HL-60/S4 treated with phorbol 12-myristate 13-acetate at 8.2 ng/mL for 4 days and 3 days (cell line): ENCODE data around the gene PRKCD.

Source experiments
- in situ Hi-C: fragments of 300-500 bp; cut with MboI; formaldehyde crosslinking; loops from 2 replicates; pipeline ENCODE4 v1.15.0; 2022; ENCODE audit warnings: low sequenced_read_pairs

Gene PRKCD

DNA sequence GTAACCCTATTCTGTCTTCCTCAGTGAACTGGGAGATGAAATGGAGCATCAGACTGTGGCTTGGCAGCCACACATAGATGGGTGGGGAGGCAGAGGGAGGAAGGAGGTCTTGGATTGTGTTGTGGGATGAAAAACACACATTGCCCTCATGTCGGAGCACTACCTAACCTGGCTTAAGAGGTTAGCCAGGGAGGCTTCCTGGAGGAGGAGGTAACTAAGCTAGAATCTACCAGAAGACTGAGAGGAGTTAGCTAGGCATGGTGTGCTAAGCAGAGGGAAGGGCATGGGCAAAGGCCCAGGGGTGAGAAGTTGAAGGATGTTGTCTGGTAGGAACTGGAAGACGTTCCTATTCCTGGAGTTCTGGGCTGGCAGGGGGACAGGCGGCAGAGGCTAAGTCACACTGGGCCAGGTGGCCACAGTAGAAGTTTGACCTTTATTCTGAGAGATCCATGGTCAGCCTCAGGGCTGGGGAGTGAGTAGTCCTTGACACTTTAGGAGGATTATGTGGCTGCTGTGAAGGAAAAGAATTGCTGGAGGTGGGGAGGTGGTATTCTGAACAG, 7.7 kb upstream of the PRKCD start:
- in situ Hi-C loops = no loop called here

DNA sequence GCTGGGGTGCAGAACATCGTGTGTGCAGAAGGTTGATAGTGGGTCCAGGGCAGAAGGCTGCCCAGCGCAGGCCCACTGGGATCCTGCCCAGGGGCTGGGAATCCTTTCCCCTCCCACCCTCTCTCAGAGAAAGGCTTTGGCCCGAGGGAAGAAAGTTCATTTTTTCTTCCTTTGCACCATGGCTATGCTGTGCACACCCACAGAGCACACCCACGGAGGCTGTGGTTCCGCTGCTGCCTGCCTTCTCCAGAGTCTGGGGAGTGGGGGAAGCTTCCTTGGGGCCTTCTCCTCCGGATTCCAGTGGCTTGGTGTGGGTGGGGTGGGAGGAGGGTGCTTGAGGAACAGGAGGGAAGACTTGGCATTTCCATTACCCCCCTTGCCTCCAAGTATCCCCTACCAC, 7.0 kb upstream of the PRKCD start:
- in situ Hi-C loops = no loop called here

DNA sequence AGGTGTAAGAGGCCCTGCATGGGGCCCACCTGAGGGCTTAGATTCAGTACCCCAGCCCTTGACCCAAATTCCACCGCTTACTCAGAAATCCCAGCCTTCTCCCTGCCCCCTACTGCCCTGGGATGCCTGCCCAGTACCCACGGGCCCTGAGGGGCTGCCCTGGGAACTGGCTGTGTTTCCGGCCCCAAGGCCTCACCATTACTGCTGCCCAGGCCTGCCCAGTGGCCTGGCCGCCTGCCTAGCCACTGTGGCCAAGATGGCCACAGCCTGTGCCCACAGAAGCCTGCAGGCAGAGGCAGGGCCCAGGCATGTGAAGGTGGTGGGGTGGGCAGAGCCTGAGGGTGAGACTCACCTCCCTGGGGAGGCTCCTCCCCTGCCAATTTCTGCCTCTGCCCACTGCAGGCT, 6.1 kb upstream of the PRKCD start:
- in situ Hi-C loops = no loop called here

DNA sequence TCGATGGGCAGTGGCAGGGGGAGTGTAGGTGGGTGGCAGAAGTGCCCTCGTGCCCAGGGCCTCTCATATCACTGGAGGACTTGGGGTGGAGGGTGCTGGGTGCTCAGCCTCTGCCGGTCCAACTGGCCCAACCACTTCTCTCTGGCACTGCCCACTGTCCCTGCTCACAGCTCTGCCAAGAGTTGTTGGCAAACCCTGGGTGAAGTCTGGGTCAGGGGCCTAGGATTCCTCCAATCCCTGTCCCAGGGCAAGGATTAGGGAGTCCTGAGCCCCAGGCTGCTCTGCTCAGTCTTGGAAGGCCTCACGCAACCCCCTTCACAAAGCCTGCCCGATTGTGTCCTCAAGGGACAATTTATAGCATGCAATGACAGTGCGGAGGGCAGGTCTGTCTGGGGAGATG, 5.2 kb upstream of the PRKCD start:
- in situ Hi-C loops = no loop called here

DNA sequence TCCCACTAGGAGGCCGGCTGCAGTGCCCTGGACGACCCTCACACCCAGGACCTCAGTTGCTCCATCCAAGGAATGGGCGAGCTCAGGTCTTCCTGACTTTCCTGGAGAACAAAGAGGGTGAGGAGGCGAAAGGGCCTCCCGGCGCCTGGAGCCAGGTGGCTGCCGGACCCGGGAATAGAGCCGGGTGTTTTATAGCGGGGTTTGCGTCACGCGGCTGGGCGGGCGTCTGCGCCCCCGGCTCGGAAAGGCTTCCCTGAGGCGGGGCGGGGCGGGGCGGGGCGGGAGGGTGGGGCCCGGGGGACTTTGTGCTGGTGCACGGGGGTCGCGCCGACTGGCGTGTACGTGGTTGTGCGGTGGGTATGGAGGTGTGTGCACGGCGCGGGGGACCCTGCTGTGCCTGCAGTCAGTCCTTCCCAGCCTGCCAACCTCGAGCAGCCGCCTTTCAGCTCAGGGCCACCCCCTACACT, 4.6 kb upstream of the PRKCD start:
- in situ Hi-C loops = no loop called here

DNA sequence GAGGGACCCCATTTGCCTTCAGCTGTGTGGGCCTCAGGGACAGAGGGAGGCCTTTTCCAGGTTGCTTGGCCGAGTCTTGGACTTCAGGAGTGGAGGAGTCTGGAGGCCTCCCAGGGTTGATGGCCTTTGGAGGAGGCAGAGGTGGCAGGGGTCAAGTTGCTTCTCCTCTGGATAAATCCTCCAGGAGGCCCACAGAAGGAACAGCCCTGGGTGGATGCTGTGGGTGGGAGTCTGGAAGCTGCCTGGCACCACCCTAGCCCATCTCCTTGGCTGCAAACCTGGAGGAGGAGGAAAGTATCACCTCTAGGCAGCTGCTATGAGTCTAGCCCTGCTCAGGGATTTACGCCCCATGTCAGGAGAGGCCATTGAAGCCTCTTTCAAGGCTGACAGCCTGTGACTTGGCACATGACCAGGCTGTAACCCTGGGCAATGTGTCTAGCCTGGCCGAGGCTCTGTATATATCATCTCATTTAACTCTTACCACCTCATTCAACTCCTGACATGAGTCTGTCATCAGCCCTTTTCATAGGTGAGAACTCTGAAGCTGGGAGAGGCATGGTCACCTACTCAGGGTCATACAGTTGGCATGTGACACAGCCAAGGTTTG, 2.9 kb upstream of the PRKCD start:
- in situ Hi-C loops = no loop called here

DNA sequence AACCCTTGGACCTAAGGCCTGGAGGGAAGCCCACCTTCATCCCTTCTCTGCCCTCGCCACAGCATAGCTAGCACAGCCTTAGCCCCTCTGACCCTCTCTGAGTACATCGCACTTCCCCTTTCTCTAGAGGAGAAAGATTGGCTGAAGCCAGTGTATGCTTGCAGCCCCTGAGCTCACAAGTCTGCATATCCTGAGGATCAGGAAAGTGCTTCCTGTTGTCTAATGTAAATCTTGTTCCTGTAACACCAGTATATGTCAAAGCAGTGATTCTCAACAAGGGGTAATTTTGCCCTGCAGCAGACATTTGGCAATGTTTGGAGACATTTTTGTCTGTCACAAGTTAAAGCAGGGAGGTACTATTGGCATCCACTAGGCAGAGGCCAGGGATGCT, 2.2 kb upstream of the PRKCD start:
- in situ Hi-C loops = no loop called here

DNA sequence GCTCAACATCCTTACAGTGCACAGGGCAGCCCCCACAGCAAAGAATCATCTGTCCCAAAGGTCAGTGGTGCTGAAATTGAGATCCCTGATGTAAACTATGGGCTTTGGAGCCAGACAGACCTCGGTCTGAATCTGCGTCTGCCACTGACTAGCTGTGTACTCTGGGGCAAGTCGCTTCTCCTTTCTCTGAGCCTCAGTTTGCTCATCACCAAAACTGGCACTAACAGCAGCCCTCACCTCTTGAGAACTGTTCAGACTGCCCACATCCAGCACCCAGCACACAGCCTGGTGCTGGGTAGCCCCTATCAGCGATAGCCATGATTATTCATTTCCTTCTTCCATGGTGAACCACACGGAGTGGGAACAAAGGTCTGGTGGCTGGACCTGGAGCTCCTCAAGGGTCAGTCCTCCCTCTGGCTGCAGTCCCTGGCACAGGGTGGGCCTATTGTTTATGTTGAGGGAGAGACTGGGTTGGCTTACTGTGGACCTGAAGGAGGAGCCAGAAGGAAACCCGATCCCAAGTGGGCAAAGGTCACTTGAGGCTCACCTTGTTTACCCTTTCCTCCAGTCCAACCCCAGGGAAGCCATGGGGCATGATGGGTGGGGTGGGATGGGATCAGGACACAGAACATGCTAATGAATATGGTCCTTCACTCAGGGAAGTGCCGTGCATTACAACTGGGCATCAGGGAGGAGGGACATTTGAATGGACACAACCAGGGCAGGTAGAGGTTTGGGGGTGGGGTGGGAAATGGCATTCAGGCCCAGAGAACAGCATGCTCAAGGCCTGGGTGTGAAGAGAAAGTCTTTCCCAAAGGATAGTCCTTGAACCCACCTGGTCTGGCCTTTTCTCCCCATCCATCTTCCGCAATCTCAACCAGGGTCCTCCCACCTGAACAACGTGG, 1.6 kb upstream of the PRKCD start:
- in situ Hi-C loops = no loop called here

DNA sequence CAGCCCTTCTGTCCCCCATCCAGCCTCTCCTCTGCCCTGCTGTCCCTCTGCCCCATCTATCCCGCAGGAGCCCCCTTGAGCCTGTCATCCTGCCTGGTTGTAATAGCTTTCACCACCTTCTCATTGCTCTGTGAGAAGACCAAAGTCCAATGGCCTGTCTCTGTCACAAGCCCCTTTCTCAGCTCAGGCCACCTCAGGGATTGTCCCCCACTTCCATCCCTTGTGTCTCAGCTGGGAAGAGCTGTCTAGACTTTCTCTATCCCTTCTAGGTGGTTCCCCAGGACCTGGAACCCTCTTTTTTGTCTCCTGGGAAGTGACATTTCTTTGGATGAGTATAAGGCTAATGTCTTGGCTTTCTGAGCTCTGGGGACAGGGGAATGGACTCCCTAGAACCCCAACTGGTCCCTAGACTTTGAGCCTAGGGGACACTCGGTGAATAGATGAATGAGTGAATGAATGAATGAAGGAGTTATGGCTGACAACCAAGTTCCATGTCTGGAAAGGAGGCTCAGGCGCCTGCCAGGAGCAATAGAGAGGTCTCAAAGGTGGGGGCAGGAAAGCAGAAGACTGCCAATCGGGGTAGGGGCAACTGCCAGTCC, 849 bp upstream of the PRKCD start:
- in situ Hi-C loops = no loop called here

DNA sequence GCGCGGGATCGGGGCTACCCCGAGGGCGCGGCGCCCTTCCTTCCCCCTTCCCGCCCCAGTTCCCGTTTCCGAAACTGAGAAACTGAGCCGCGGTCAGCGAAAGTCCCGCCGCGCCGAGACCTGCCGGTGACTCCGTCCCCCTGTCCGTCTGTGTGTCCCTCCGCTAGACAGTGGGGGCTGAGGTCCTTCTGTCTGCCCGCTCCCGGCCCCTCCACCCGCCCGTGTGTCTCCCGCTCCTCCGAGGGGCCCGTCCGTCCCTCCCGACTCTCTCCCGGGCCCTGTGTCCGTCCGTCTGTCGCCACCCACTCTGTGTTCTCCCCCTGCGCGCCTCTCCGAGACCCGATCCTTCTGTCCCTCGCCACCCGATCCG, 426 bp downstream of the PRKCD start:
- in situ Hi-C loops = no loop called here

DNA sequence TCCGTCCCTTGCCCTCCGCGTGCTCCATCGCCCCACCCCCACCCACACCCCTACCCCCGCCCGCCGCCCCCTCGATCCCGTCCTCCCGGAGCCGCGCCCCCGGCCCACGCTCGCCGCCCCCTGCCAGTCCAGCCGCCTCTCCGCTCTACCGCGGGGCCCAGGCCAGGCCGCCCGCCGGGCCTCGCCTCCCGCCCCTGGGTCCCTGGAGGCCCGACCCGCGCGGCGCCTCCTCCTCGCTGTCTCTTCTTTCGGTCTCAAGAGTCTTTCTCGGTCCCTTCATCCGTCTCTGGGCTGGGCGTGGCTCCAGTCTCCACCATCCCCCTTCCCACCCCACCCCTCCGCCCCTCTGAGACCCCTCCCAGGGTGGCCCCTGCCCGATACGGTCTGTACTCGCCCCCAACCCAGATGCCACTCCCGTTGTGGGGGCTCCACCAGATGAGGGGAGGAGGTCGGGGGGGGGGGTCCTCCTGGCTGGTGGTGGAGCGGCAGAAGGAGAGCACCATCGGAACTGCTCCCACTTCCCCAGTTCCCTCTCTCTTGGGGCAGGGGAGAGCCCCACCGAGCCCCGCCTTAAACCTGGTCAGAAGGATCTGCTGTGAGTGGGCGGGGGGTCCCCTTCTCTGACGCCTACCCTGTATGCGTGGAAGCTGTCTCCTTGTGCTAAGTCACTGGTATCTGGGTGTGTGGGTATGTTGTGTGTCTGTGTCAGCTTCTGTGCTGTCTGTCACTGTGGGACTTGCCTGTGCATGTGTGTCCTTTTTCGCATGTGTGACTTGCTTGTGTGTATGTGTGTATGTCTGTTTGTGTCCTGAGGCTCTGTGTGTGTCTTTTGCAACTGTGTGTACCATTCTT, 1.0 kb downstream of the PRKCD start:
- in situ Hi-C loops = no loop called here

DNA sequence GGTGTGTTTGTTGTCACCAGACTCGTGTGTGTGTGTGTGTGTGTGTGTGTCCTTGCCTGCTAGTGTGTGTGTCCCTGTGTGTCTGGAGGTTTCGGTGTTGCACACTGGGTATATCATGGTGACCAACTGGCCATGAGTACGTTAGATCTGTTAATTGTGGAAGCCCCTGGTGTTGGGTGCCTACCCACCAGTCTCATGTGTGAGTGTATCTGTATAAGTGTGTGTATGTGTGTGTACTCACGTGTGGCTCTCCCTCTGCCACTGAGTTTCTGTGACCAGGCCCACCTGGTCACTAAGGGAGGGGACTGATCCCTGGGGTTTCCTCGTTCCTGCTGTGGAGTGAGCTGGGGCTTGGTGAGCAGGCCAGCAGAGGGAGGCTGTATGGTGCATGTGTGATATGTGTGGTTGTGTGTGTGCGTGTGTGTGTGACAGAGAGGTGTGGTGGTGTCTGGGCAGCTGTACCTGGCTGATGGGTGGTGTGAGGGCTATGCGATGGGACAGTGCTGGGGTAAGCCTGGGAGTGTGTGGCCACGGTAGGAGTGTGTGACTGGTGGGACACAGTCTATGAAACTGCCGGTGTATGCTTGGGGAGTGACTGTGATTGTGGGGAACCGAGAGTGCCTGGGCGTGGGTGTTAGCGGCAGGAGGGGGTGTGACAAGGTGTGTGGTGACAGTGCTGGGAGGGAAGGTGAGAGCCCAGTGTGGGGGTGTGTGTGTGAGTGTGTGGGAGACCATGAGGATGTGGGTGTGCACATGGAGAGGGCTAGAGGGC, 1.8 kb downstream of the PRKCD start:
- in situ Hi-C loops = no loop called here

DNA sequence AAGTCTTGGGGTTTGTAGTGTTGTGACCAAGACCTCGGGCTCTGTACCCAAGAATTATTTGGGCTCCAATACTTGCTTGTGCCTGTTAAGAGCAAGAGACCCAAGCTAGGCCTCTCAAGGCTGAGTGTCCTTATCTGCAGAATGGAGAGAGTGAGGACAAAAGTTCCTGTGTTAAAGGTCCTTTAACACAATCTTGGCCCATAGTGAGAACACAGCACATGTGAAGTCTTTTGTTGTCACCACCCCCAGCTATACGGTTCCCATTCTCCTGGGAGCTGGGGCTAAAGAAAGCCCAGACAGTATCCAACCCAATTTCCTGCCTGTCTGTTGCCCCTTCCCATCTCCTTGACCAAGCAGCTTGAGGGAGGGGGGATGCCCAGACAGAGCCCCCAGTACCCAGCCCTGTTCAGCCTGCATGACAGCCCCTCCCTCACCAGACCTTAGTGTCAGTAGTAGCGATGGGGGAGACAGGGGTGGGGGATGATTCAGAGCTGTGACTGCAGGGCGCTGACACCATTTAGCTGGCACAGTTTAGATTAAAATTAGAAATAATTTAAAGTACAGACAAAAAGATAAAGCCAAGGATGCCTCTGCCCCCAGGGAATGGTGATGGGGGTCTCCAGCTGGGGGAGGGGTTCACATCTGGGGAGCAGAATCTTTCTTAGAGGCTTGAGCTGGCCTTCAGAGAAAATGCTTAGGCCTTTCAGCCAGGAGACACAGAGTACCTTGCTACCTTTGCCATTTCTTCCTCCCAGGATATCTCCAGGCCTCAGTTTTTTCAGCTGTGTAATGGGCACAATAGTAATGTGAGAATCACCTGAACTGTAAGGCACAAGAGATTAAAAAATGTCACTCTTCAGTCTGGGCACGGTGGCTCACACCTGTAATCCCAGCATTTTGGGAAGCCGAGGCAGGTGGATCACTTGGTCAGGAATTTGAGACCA, 2.7 kb downstream of the PRKCD start:
- in situ Hi-C loops = no loop called here

DNA sequence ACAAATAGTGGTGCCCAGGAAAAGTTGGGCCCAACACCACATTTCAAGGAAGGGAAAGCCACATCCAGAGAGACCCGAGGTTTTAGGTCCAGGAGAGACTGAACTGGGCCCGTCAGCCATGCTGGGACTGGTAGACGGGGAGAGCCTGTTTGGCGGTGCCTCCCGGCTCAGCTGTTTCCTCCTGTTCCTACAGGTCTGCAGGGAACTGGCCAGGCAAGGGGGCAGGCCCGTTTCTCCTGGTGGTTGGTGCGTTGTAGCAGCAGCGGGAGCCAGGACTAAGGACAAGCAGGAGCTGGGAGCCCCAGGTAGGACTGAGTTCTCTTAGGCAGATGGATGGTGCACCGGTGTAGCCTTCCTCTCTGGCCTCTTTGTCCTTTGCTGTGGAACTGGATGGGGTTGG, 3.9 kb downstream of the PRKCD start:
- in situ Hi-C loops = no loop called here

DNA sequence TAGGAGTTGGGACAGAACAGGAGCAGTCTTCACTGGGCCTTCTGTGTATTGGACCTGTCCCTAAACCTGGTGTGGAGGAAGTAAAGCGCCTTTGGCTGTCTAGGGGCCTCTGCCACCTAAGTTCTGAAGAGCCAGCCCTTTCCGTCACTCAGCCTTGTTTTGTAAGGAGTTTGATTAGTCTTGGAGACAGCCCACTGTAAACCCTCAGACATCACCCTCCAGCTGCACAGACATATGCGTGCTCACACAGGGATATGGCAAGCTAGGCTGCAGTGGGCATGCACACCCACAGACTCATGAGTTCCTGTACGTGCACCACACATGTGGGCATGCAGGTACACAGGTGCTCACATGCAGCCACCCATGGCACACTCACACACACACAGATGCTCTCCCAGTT, 5.2 kb downstream of the PRKCD start:
- in situ Hi-C loops = no loop called here

DNA sequence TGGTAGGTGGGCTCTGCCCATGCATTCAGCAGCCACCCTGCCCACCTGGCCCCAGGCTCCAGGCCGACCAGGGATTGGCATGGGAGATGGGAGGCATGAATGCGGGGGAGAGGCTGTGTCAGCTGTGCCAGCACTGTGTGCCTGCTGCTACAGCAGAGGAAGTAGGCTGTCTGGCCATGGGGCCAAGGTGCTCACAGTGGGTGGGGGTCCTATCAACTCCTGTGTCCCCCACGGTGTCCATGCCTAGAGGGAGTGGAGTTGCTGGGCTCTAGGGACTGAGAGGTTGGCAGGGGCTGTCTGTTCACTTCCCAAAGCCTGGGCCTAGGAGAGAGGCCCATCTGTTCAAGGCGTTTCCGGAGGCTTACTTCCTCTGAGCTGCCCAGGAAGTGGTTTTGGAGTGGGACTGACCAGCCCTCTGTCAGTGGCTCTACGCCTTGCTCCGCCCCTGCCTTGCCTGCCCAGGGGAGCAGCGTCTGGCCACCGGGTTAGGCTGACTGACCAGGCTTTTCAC, 5.8 kb downstream of the PRKCD start:
- in situ Hi-C loops = no loop called here

DNA sequence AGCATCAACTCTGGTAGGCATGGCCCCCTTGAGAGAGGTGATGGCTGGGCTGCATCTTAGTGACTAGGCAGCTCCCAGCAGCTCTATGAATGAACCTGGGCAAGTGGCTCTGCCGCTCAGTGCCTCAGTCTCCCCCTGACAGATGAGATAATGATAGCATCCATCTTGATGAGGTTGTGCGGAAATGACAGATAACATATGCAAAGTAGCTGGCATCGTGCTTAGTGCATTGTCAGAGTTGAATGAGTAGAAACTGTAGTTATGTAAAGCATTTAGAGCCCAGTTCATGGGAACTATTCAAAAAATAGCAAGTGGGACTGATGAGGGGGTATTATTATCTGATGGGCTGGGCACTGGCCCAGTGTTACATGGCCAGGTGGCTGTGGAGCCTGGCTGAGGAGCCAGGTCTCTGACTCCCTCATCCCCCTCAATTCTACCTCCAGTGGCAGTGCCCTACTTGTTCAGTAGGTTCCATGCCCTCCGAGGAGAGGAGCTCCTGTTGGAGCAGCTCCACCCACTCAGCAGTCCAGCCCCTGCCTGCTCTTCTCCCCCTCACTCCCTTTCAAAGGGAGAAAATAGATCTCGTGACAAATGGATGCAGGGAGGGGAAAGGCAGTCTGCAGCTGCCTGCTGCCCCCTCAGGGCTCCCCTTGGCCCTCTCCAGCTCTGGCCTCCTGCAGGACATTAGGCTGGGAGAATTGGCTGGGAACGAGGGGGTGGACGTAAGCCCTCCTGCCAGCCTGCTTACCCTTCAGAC, 6.6 kb downstream of the PRKCD start:
- in situ Hi-C loops = no loop called here
